ENCODE data around the gene PRDM13. TPM values are rescaled to one million over a fixed set of nuclear protein-coding genes. Genes with fewer than 3 reads are reported as not detected.

Gene PRDM13
- total and polyA plus RNA-seq, 2 experiments from 2014 or later, result 0.08 to 0.10 TPM

DNA sequence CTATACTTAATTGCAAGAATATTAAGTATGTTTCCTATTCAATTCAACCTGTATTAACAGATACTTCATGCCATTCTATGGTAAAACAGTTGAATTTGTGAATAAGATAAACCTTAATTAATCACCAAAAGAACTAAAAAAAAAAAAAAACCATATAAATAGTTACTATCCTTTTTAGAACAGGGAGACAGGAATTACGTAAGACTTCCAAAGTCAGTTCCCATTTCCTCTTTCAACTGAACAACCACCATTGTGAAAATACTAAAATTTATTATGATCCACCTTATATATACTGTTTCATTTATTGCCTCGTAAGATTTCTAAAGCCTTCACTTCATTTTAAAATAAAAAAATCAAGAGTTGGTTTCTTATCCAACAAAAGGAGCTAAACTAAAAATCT lies 47.6 kb upstream of the PRDM13 start (continued):
- TF ChIP-seq, protein P1, sequence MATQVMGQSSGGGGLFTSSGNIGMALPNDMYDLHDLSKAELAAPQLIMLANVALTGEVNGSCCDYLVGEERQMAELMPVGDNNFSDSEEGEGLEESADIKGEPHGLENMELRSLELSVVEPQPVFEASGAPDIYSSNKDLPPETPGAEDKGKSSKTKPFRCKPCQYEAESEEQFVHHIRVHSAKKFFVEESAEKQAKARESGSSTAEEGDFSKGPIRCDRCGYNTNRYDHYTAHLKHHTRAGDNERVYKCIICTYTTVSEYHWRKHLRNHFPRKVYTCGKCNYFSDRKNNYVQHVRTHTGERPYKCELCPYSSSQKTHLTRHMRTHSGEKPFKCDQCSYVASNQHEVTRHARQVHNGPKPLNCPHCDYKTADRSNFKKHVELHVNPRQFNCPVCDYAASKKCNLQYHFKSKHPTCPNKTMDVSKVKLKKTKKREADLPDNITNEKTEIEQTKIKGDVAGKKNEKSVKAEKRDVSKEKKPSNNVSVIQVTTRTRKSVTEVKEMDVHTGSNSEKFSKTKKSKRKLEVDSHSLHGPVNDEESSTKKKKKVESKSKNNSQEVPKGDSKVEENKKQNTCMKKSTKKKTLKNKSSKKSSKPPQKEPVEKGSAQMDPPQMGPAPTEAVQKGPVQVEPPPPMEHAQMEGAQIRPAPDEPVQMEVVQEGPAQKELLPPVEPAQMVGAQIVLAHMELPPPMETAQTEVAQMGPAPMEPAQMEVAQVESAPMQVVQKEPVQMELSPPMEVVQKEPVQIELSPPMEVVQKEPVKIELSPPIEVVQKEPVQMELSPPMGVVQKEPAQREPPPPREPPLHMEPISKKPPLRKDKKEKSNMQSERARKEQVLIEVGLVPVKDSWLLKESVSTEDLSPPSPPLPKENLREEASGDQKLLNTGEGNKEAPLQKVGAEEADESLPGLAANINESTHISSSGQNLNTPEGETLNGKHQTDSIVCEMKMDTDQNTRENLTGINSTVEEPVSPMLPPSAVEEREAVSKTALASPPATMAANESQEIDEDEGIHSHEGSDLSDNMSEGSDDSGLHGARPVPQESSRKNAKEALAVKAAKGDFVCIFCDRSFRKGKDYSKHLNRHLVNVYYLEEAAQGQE (IDR thresholded peaks at IDR 0.05; ENCODE audit: unreplicated experiment), result no peak

DNA sequence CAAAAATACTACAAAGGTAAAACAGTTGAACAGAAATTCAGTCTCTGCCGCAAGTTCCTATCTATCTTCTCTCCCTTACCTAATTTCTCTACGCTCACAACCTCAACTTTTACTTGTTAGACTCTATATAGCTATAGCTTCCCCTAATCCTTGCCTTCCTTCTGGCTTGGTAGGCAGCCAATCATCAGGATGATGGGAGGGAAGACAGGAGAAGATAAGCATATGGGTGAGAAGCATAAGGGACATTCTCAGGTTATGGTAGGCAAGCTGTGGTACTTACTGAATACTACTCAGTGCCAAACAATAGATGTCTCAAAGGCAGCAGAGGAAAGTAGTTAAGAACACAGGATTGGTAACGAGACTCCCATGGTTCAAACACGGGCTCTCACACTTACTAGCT lies 46.0 kb upstream of the PRDM13 start:
- peaks cover 36% of the 10 kb centered on the region for H3K36me3 Mint-ChIP-seq (ENCODE audit: low read depth)
- Histone ChIP-seq H4K20me1 (replicated peaks; ENCODE audit: insufficient read depth) (peaks cover 16% of the 10 kb centered on the region), H2AFZ (no peak overlapping the region), H3K4me2 (no peak overlapping the region), H3K9me2 (ENCODE audit: insufficient read depth) (no peaks in the 10 kb centered on the region), H3K79me2 (replicated peaks; ENCODE audit: insufficient read depth) (peaks cover 52% of the 10 kb centered on the region), H3K36me3 (ENCODE audit: insufficient read depth) (peaks cover 17% of the 10 kb centered on the region; the same call in 1 of the 2 replicates), H3K4me3 (no peak overlapping the region), H3F3A (replicated peaks; ENCODE audit: low read depth) (no peaks in the 10 kb centered on the region), H3K27me3 (ENCODE audit: insufficient read depth) (no peaks in the 10 kb centered on the region), H3K27ac (ENCODE audit: low read depth) (no peak overlapping the region), H3K4me1 (ENCODE audit: insufficient read depth) (no peaks in the 10 kb centered on the region)
- H3K27me3 Mint-ChIP-seq (ENCODE audit: insufficient read depth, low read depth, poor library complexity), result peaks cover 2% of the 10 kb centered on the region
- H3K4me1 Mint-ChIP-seq, result no peaks in the 10 kb centered on the region
- H3K9me3 Mint-ChIP-seq, result no peaks in the 10 kb centered on the region
- DNase-seq (ENCODE audit: low spot score), result no peak
- ATAC-seq, result no peak
- no peak overlapping the region for H3K4me3 Mint-ChIP-seq
- no peak overlapping the region for H3K27ac Mint-ChIP-seq
- TF ChIP-seq CREB1 (CRISPR knock-in tag; IDR thresholded peaks at IDR 0.05; ENCODE audit: low read depth), result no peak
- TF ChIP-seq POLR2AphosphoS5 (IDR thresholded peaks at IDR 0.05; ENCODE audit: low read depth), result no peak
- no peak for TF ChIP-seq JUNB (IDR thresholded peaks at IDR 0.05; ENCODE audit: unreplicated experiment)
- TF ChIP-seq STAT1 (IDR thresholded peaks at IDR 0.05; ENCODE audit: unreplicated experiment), result no peak
- TF ChIP-seq, protein P2, sequence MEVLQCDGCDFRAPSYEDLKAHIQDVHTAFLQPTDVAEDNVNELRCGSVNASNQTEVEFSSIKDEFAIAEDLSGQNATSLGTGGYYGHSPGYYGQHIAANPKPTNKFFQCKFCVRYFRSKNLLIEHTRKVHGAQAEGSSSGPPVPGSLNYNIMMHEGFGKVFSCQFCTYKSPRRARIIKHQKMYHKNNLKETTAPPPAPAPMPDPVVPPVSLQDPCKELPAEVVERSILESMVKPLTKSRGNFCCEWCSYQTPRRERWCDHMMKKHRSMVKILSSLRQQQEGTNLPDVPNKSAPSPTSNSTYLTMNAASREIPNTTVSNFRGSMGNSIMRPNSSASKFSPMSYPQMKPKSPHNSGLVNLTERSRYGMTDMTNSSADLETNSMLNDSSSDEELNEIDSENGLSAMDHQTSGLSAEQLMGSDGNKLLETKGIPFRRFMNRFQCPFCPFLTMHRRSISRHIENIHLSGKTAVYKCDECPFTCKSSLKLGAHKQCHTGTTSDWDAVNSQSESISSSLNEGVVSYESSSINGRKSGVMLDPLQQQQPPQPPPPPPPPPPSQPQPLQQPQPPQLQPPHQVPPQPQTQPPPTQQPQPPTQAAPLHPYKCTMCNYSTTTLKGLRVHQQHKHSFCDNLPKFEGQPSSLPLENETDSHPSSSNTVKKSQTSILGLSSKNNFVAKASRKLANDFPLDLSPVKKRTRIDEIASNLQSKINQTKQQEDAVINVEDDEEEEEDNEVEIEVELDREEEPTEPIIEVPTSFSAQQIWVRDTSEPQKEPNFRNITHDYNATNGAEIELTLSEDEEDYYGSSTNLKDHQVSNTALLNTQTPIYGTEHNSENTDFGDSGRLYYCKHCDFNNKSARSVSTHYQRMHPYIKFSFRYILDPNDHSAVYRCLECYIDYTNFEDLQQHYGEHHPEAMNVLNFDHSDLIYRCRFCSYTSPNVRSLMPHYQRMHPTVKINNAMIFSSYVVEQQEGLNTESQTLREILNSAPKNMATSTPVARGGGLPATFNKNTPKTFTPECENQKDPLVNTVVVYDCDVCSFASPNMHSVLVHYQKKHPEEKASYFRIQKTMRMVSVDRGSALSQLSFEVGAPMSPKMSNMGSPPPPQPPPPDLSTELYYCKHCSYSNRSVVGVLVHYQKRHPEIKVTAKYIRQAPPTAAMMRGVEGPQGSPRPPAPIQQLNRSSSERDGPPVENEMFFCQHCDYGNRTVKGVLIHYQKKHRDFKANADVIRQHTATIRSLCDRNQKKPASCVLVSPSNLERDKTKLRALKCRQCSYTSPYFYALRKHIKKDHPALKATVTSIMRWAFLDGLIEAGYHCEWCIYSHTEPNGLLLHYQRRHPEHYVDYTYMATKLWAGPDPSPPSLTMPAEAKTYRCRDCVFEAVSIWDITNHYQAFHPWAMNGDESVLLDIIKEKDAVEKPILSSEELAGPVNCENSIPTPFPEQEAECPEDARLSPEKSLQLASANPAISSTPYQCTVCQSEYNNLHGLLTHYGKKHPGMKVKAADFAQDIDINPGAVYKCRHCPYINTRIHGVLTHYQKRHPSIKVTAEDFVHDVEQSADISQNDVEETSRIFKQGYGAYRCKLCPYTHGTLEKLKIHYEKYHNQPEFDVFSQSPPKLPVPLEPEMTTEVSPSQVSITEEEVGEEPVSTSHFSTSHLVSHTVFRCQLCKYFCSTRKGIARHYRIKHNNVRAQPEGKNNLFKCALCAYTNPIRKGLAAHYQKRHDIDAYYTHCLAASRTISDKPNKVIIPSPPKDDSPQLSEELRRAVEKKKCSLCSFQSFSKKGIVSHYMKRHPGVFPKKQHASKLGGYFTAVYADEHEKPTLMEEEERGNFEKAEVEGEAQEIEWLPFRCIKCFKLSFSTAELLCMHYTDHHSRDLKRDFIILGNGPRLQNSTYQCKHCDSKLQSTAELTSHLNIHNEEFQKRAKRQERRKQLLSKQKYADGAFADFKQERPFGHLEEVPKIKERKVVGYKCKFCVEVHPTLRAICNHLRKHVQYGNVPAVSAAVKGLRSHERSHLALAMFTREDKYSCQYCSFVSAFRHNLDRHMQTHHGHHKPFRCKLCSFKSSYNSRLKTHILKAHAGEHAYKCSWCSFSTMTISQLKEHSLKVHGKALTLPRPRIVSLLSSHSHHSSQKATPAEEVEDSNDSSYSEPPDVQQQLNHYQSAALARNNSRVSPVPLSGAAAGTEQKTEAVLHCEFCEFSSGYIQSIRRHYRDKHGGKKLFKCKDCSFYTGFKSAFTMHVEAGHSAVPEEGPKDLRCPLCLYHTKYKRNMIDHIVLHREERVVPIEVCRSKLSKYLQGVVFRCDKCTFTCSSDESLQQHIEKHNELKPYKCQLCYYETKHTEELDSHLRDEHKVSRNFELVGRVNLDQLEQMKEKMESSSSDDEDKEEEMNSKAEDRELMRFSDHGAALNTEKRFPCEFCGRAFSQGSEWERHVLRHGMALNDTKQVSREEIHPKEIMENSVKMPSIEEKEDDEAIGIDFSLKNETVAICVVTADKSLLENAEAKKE (CRISPR knock-in tag; IDR thresholded peaks at IDR 0.05), result no peak
- TF ChIP-seq, protein P1 (IDR thresholded peaks at IDR 0.05; ENCODE audit: unreplicated experiment), result no peak
- no peak for TF ChIP-seq EZH2phosphoT487 (IDR thresholded peaks at IDR 0.05; ENCODE audit: unreplicated experiment)
- TF ChIP-seq ZNF331 (CRISPR knock-in tag; IDR thresholded peaks at IDR 0.05; ENCODE audit: low read depth), result no peak
- TF ChIP-seq, protein P3, sequence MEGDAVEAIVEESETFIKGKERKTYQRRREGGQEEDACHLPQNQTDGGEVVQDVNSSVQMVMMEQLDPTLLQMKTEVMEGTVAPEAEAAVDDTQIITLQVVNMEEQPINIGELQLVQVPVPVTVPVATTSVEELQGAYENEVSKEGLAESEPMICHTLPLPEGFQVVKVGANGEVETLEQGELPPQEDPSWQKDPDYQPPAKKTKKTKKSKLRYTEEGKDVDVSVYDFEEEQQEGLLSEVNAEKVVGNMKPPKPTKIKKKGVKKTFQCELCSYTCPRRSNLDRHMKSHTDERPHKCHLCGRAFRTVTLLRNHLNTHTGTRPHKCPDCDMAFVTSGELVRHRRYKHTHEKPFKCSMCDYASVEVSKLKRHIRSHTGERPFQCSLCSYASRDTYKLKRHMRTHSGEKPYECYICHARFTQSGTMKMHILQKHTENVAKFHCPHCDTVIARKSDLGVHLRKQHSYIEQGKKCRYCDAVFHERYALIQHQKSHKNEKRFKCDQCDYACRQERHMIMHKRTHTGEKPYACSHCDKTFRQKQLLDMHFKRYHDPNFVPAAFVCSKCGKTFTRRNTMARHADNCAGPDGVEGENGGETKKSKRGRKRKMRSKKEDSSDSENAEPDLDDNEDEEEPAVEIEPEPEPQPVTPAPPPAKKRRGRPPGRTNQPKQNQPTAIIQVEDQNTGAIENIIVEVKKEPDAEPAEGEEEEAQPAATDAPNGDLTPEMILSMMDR (conservative IDR thresholded peaks at IDR 0.05; ENCODE audit: low read depth in 2 of 2), result no peak
- no peak for TF ChIP-seq ZNF114 (CRISPR knock-in tag; IDR thresholded peaks at IDR 0.05)
- TF ChIP-seq NANOG (IDR thresholded peaks at IDR 0.05; ENCODE audit: borderline replicate concordance), result no peak
